H1 (cell line): ENCODE data around the gene SLCO2A1. TPM values are rescaled to one million over a fixed set of nuclear protein-coding genes. Genes with fewer than 3 reads are reported as not detected.

Experiments used
- ATF3 ChIP-seq: IDR thresholded peaks from 2 replicates; pipeline ENCODE4 v1.6.1; 2011; ENCODE audit warnings: low read depth, mild to moderate bottlenecking, low read length; ENCODE audit not compliant: insufficient read depth
- CHD7 ChIP-seq: fragments of 300-600 bp; sonication (generic); IDR thresholded peaks from 2 replicates; pipeline ENCODE4 v1.7.1; 2012; ENCODE audit warnings: low read length, moderate library complexity, mild to moderate bottlenecking, inconsistent platforms; ENCODE audit not compliant: insufficient replicate concordance
- CREB1 ChIP-seq: IDR thresholded peaks from 2 replicates; pipeline ENCODE4 v1.6.1; 2012; ENCODE audit warnings: inconsistent platforms
- EP300 ChIP-seq, 2 experiments: IDR thresholded peaks; 1 replicate in 1 of 2; 2 replicates in 1 of 2; pipeline ENCODE4 v1.6.1; 2011 to 2012; ENCODE audit warnings: low read depth in 2 of 2, low read length in 2 of 2, mild to moderate bottlenecking in 2 of 2, borderline replicate concordance in 1 of 2, inconsistent platforms in 1 of 2, moderate library complexity in 1 of 2
- GABPA ChIP-seq: IDR thresholded peaks from 2 replicates; pipeline ENCODE4 v1.6.1; 2011; ENCODE audit warnings: mild to moderate bottlenecking, low read length, moderate library complexity, borderline replicate concordance; ENCODE audit not compliant: insufficient read depth
- HDAC2 ChIP-seq, 2 experiments: fragments of 300-600 bp in 1 of 2; sonication (generic) in 1 of 2; IDR thresholded peaks; 2 replicates each; pipeline ENCODE4 v1.6.1; 2011 to 2012; ENCODE audit warnings: low read depth in 2 of 2, low read length in 2 of 2, mild to moderate bottlenecking in 2 of 2, moderate library complexity in 2 of 2, borderline replicate concordance in 1 of 2, inconsistent platforms in 1 of 2
- MAFK ChIP-seq: IDR thresholded peaks from 2 replicates; pipeline ENCODE4 v1.6.1; 2012; ENCODE audit warnings: low read depth, mild to moderate bottlenecking, improper control_type of control experiment, low read length
- TBP ChIP-seq: IDR thresholded peaks from 2 replicates; pipeline ENCODE4 v1.6.1; 2011; ENCODE audit warnings: low read depth, low read length, improper control_type of control experiment
- polyA plus RNA-seq, 7 experiments: library from polyadenylated mRNA; depleted of rRNA in 3 of 7; stranded (reverse) in 5 of 7; unstranded in 2 of 7; fragments of >200 nt in 5 of 7; fragments of 200-250 nt in 2 of 7; gene quantifications; 1 replicate in 5 of 7; 2 replicates in 1 of 7; 4 replicates in 1 of 7; pipeline versions ENCODE4 v1.2.1 to v1.2.3, GENCODE V29; 2011 to 2013; ENCODE audit warnings: missing spikeins in 2 of 7, mixed read lengths in 2 of 7
- total RNA-seq: library from RNA; stranded (reverse); fragmentation: NEBNext Ultra II Directional; extraction: Animal tissue kit (Norgen Biotek cat#: 25700); gene quantifications from 2 replicates; pipeline ENCODE4 v1.2.1, GENCODE V29; 2021

SLCO2A1 gene
- total and polyA plus RNA-seq, 2 of the 8 experiments (the other 6 are each of a cell fraction or from before 2014, with no cell fraction given): 1.1 to 2.3 TPM

GRCh38 chr3:134068429-134068828 lies 38.7 kb upstream of the SLCO2A1 start (continued):
- TF ChIP-seq EP300 (IDR thresholded peaks at IDR 0.05; ENCODE audit: borderline replicate concordance in 1 of 2, low read depth in 2 of 2, low read length in 2 of 2) (no peak), TBP (no peak), MAFK (no peak), CREB1 (no peak), CHD7 (no peak), HDAC2 (IDR thresholded peaks at IDR 0.05; ENCODE audit: borderline replicate concordance in 1 of 2, low read depth in 2 of 2, low read length in 2 of 2) (no peak), ATF3 (no peak), GABPA (no peak)
